22Rv1 (cell line): ENCODE results near the gene HDC.

Experiments
- H3K27ac ChIP-seq: fragments of 450-650 bp; 2 replicates; pipeline ENCODE4 v1.5.1; 2017
- ZFX ChIP-seq: fragments of 450-650 bp; IDR thresholded peaks from 2 replicates; pipeline ENCODE4 v1.6.1; 2017; ENCODE audit warnings: antibody characterized with exemption, borderline replicate concordance
- TF ChIP-seq, protein P1 (sequence below): fragments of 450-650 bp; IDR thresholded peaks from 2 replicates; pipeline ENCODE4 v1.5.1; 2017; ENCODE audit warnings: mild to moderate bottlenecking

Gene HDC

DNA sequence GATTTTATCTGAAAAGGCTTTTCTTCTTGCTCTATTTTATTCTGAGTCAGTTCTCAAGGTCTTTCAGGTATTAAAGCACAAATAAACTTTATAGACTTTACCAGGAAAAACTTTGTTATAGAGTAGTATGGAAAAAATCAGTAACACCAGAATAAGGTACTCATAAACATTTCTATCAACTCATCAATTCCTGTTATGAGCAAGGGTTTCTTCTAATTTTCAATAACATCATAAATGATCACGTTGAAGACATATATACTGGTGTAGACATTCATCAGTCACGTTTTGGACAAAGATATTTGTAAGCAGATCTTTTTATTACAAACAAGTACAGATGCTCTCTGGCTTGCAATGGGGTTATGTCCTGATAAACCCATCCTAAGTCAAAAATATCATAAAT, 9.6 kb upstream of the HDC start:
- TF ChIP-seq ZFX: no peak
- TF ChIP-seq, protein P1, sequence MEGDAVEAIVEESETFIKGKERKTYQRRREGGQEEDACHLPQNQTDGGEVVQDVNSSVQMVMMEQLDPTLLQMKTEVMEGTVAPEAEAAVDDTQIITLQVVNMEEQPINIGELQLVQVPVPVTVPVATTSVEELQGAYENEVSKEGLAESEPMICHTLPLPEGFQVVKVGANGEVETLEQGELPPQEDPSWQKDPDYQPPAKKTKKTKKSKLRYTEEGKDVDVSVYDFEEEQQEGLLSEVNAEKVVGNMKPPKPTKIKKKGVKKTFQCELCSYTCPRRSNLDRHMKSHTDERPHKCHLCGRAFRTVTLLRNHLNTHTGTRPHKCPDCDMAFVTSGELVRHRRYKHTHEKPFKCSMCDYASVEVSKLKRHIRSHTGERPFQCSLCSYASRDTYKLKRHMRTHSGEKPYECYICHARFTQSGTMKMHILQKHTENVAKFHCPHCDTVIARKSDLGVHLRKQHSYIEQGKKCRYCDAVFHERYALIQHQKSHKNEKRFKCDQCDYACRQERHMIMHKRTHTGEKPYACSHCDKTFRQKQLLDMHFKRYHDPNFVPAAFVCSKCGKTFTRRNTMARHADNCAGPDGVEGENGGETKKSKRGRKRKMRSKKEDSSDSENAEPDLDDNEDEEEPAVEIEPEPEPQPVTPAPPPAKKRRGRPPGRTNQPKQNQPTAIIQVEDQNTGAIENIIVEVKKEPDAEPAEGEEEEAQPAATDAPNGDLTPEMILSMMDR: no peak
- H3K27ac ChIP-seq: no peak overlapping the region

DNA sequence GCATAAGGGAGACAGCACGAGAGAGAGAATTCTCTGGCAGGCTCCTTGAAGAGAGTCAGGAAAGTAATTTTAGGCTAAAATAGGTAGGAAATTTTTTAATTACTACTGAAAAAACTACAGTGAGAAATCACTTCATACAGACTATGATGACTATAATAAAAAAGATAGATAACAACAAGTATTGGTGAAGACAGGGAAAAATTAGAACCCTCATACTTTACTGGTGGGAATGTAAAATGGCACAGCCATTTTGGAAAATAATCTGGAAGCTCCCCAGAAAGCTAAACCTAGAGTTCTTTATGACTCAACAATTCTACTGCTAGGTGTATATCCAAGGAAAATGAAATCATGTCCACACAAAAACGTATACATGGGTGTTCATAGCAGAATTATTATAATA, 2.1 kb upstream of the HDC start:
- TF ChIP-seq, protein P1: no peak
- TF ChIP-seq ZFX: no peak
- no peak overlapping the region for H3K27ac ChIP-seq

DNA sequence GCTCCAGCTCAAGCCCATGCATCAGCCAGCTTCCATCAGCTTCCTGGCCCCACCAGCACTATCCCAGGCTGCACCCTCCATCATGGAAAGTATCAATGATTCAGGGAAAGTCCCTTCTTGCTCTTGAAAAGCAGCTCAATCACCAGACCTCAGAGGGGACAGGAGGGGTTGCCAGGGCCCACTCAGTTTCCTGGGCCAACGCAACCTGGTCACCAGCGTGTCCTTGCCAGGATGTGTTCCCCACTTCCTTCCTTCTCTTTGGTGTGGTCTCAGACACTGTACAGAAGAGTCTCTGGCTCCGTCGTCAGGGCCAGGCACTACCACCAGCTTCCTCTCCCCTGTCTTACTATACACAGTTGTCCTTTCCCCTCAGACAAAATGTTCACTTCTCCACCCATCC, 3.0 kb downstream of the HDC start:
- no peak overlapping the region for H3K27ac ChIP-seq

DNA sequence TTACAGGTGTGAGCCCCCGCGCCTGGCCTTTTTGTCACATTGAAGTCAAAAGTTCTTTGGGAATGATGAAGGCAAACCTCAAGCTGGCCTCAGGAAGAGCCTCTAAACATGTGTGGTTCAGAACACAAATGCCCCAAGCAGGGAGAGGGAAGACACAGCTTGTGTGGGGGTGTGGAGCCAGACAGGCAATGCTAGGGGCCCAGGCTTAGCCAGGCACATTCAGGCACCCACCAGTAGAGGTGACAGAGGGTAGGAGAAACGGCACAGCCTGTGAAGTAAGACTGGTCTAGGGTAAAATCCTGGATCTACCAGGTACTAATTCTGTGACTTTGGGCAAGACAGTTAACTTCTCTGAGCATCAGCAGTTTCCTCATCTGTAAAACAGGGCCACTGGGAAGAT, 3.5 kb downstream of the HDC start:
- H3K27ac ChIP-seq: no peak overlapping the region

More for the DNA sequence above, 3.0 kb downstream of the HDC start:
- no peak for TF ChIP-seq ZFX
- TF ChIP-seq, protein P1: no peak

DNA sequence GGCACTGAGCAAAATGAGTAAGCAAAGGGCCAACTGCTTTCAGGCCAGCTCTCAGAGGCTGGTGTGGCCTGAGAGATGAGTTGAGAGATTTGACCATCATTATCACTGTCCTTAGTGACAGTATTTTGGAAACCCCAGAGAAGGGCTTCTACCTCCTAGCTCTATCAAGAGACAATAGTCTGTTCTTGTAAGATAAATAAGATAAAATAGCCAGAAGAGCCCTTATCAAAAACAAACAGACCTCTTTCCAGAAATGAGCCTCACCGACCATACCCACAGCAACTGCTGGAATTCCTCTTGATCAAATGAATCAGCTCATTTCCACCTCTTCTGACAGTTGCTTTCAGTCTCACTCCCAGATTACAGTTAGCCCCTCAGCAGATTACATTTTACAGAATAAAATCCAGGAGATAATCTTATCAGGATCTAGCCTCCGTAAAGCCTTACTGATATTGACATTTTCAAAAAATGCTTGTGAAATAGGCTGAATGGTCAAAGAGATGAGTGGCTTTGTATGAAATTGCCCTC, 4.5 kb downstream of the HDC start:
- no peak overlapping the region for H3K27ac ChIP-seq
- TF ChIP-seq, protein P1: no peak
- no peak for TF ChIP-seq ZFX

More for the DNA sequence above, 3.5 kb downstream of the HDC start:
- TF ChIP-seq, protein P1: no peak
- TF ChIP-seq ZFX: no peak

DNA sequence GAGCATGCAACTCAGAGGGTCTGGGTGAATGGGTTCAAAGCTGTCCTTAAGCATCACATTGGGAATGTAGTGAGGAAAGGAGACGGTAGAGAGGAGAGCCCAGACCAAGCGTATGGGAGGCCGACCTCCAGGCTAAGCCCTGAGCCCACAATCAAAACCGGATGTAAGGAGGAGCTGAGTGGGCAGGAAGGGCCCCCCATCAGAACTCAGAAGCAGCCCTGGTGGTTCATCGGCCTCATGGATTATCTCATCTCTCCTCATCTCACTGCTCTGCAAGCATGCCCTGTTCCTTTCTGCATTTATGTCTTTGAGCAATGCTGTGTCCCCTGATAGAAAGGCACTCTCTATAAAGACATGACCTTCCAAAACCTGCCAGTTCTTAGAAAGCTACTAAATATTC, 6.2 kb downstream of the HDC start:
- no peak for TF ChIP-seq ZFX
- TF ChIP-seq, protein P1: no peak
- no peak overlapping the region for H3K27ac ChIP-seq

DNA sequence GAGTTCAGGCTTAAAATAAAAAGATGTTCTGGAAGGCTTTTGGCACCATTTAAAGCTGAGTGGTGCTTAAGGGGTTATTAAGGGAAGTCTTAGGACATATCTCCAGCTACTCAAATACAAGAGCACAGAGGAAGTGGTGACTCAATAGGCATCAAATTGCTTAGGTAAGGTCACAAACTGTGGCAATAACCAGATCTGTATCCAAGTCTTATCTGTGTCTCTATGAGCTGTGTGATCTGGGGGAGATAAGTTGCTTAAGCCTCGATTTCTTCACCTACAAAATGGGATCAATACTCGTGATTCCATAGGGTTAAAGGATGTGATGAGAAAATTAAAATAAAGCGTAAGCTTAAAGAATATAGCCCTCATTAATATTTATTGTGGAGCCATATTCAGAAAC, 7.6 kb downstream of the HDC start:
- no peak for TF ChIP-seq ZFX
- TF ChIP-seq, protein P1: no peak
- H3K27ac ChIP-seq: no peak overlapping the region
